Anterior cingulate cortex (tissue), 58 donors: ENCODE results near the gene TMEM33.

ENCODE experiments used
- DNase-seq, 58 donors: peaks; one replicate each; lab custom pipeline; 2025; lab: John Stamatoyannopoulos, UW

The TMEM33 gene

DNA sequence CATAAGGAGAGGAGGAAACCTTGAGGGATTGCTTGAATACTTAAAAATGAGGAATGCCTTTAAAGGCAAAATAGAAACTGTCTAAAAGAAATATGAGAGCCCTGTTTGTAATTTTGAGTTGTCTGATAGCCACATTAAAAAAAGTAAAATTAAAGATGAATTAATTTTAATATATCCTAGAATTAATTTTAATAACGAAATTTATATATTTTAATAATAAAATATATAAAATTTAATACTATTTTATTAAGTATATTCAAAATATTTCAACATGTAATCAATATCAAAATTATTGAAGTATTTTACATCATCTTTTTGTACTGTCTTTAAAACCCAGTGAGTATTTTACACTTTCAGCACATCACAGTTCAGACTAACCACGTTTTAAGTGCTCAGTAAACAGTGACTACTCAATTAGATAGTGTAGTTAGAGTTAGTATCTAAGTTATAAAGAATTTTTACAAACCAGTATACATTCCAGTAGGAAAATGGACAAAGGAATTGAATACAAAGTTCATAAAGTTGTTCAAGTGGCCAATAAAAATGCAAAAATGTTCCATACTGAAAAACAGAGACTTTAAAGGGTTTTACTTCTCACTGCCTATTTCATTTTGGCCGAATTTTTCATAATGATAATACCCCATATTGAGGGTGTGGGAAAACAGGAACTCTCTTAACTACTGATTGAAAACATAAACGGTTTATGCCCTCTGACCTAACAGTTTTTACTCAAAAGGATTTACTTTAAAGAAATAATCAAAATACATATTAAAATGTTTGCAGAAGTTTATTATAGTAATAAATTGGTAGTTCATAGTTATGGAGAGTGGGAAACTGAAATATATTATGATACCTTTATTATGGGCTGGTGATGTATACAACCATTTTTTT lies 58.0 kb downstream of the TMEM33 start:
- DNase-seq, result no peak

DNA sequence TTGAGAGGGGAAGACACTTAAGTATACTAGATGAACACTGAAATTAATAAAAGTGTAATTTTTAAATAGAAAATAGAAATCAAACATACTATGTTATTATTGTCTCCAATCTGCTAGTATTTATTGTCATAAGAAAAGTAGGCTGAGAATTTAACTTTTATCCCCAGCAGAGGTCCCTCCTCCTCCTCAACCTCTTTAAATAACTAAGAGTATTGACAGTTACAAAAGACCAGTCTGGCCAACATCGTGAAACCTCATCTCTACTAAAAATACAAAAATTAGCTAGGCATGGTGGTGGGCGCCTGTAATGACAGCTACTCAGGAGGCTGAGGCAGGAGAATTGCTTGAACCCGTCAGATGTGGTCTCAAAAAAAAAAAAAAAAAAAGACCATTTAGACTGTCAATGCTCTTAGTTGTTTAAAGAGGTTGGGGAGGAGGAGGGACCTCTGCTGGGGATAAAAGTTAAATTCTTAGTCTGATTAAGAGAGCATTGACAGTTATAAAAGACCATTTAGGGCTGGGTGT lies 59.3 kb downstream of the TMEM33 start:
- no peak for DNase-seq

DNA sequence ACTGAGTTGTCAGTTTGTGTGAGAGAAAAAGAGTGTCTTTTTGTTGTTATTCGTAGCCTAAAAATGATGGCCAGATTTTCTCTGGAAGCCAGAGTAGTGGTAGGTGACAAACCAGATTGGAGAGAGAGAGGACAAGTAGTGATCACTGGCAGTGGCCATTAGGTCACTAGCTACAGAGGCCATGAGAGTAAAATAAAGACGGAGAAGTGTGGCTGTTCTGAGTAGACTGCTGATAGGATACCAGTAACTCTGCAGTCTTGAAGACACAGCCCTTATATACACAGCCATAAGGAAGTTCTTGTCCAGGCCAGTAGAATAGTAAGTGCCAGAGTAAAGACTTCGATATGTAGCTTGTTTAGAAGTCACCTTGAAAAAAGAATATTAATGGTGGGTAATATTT lies 62.8 kb downstream of the TMEM33 start:
- no peak for DNase-seq

DNA sequence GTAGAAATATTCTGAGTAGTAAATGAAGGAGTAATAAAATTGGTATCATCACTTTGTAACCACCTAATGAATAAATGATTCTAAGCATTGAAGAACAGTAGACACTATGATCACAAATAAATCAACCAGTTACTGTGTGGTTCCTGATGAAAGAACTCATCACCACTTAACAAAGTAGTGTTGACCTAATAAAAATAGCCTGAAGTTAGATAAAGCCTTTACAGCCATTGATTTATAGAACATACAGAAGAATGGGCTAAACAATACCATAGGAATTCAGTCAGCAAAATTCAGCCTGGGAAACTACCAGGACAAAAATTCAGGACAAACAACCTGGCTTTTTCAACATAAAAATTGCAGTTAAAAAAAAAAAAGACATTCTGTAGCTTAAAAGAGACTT lies 64.1 kb downstream of the TMEM33 start:
- no peak for DNase-seq

DNA sequence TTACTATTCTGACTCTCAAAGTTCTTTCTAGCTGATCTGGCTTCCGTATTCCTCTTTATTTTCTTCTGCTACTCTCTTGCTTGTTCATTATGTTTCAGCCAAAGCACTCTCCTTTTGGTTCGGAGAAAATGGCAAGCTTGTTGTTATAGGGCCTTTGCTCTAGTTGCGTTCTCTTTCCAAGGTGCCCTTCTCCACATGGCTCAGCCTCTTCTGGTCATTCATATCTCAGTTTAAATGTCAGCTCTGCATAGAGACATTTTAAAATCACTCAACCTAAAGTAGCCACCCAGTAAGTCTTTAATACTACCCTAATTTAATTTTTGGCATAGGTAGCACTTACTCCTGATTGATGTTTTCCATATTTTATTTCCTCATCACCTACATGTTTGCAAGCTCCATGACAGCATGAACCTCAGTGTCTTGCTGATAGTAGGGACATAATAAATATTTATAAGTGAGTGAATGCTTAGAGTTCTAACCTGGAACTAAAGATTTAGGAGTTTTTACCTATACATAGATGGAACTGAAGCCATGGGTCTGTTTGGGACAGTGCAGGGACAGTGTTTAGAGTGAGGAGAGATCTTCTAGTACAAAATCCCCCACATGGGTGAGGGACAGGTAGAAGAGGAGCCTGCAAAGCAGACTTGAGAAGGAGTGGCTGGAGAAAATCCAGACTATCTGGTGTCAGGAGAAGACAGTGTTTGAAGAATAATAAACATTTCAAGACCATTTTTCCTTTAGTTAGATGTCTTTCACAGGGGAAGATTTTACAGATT lies 73.0 kb downstream of the TMEM33 start:
- DNase-seq, result no peak
